BE2C (cell line): ENCODE measurements around the gene NDUFV1.

ENCODE experiments used
- DNase-seq: peaks from one replicate; pipeline ENCODE4 v3.0.0-alpha.2; 2020
- H3K27me3 ChIP-seq: fragments of 250-450 bp; sonication (Bioruptor Pico); 2 replicates; pipeline ENCODE4 v1.5.1; 2020; ENCODE audit warnings: mild to moderate bottlenecking
- H3K36me3 ChIP-seq: fragments of 250-450 bp; sonication (Bioruptor Pico); 2 replicates; pipeline ENCODE4 v1.5.1; 2020; ENCODE audit warnings: mild to moderate bottlenecking
- H3K4me1 ChIP-seq: fragments of 250-450 bp; sonication (Bioruptor Pico); 2 replicates; pipeline ENCODE4 v1.5.1; 2020
- H3K4me3 ChIP-seq: 2 replicates; pipeline ENCODE4 v1.5.1; 2011; ENCODE audit warnings: low read depth, low read length
- H3K9me3 ChIP-seq: fragments of 250-450 bp; sonication (Bioruptor Pico); 2 replicates; pipeline ENCODE4 v1.5.1; 2020
- CTCF ChIP-seq: IDR thresholded peaks from 2 replicates; pipeline ENCODE4 v1.5.1; 2012; ENCODE audit warnings: mild to moderate bottlenecking, low read depth, low read length

Gene NDUFV1

GRCh38 chr11:67649634-67650510, 43.1 kb downstream of the NDUFV1 start:
- no peaks in the 10 kb centered on the region for H3K36me3 ChIP-seq
- TF ChIP-seq CTCF = no peak
- no peak overlapping the region for H3K4me3 ChIP-seq
- H3K27me3 ChIP-seq = peaks cover 7% of the 10 kb centered on the region
- no peaks in the 10 kb centered on the region for H3K4me1 ChIP-seq
- no peak for DNase-seq
- no peaks in the 10 kb centered on the region for H3K9me3 ChIP-seq

- Histone ChIP-seq H3K27me3 (peaks cover under 1% of the 10 kb centered on the region; the same call in 1 of the 2 replicates), H3K4me3 (no peak overlapping the region), H3K36me3 (no peaks in the 10 kb centered on the region), H3K9me3 (no peaks in the 10 kb centered on the region), H3K4me1 (no peaks in the 10 kb centered on the region)
- no peak for TF ChIP-seq CTCF
- no peak for DNase-seq
Measured at GRCh38 chr11:67651976-67652781, 45.4 kb downstream of the NDUFV1 start.

DNA sequence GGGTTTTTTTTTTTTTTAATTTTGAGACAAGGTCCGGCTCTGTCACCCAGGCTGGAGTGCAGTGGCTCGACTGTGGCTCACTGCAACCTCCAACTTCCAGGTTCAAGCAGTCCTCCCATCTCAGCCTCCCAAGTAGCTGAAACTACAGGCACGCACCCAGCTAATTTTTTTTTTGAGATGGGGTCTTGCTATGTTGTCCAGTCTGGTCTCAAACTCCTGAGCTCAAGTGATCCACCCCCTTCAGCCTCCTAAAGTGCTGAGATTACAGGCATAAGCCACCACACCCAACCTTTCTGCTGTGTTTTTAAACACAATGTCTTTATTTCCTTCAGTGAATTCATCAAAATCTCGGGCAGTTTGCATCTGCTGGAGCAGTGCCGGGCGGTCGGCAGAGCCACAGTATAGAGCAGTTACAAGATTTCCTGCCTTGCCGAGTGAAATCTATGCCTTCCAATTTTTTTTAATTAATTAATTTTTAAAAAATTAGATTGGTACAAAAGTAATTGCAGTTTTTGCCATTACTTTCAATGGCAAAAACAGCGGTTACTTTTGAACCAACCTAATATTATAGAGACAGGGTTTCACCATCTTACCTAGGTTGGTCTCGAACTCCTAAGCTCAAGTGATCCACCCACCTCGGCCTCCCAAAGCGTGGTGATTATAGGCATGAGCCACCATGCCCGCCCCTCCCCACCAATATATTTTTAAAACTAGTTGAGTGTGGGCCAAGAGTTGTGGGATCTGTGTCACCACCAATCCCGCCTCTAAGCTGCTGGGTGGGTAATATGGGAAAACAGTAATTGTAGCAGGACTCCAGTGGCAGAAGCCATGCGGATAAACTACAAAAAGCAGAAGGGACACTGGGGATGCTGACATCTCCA, 46.5 kb downstream of the NDUFV1 start:
- no peak for DNase-seq
- H3K4me3 ChIP-seq = no peak overlapping the region
- H3K27me3 ChIP-seq = no peaks in the 10 kb centered on the region; the same call in 1 of the 2 replicates
- no peaks in the 10 kb centered on the region for H3K36me3 ChIP-seq
- H3K4me1 ChIP-seq = no peaks in the 10 kb centered on the region
- TF ChIP-seq CTCF = no peak
- no peaks in the 10 kb centered on the region for H3K9me3 ChIP-seq

DNA sequence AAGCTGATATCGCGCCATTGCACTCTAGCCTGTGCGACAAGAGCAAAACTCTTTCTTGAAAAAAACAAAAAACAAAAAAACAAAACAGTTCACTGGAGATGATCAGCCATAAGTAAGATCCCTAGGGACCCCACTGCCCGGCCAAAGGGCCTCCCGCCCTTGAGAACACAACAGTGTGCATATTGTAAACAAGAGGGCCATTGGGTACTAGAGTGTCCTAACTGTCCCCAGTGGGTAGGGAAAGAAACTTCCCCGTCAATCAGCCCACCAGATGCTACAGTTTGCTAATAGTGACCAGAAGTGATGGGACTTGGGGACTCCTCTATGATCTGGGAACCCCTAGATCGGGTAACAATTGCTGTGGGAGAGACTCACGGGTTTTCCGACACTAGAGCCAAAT, 47.5 kb downstream of the NDUFV1 start:
- DNase-seq = no peak
- H3K4me1 ChIP-seq = no peaks in the 10 kb centered on the region
- H3K27me3 ChIP-seq = no peaks in the 10 kb centered on the region; the same call in 1 of the 2 replicates
- no peaks in the 10 kb centered on the region for H3K9me3 ChIP-seq
- TF ChIP-seq CTCF = no peak
- H3K4me3 ChIP-seq = no peak overlapping the region
- no peaks in the 10 kb centered on the region for H3K36me3 ChIP-seq

DNA sequence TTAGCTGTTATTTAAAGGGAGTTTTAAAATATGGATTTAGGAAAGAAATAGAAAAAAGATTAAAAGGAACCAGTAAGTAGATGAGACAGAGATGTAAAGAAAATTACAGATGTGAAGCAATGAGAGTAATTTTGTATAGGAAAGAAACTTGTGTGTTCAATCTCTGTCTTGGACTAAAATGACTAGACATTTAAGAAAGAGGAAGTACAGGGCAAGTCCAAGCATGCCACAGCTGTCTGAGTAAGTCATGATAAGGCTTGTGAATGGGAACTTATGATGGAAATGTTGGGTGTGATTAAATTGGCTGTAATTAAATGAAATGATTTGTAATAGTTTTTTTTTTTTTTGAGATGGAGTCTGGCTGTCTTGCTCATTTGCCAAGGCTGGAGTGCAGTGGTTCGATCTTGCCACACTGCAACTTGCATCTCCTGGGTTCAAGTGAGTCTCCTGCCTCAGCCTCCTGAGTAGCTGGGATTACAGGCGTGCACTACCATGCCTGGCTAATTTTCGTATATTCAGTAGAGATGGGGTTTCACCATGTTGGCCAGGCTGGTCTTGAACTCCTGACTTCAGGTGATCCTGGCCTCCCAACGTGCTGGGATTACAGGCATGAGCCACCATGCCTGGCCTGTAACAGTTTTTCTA, 49.7 kb downstream of the NDUFV1 start:
- no peaks in the 10 kb centered on the region for H3K9me3 ChIP-seq
- no peak overlapping the region for H3K4me3 ChIP-seq
- no peaks in the 10 kb centered on the region for H3K4me1 ChIP-seq
- no peaks in the 10 kb centered on the region for H3K36me3 ChIP-seq
- H3K27me3 ChIP-seq = no peaks in the 10 kb centered on the region; the same call in 1 of the 2 replicates
- TF ChIP-seq CTCF = no peak
- DNase-seq = no peak
